Measurements from ENCODE around the gene FBLN1. TPM values are rescaled to one million over a fixed set of nuclear protein-coding genes. Genes with fewer than 3 reads are reported as not detected.

The FBLN1 gene
- total RNA-seq, 1 donor from 2014 or later, result 0.13 TPM

DNA sequence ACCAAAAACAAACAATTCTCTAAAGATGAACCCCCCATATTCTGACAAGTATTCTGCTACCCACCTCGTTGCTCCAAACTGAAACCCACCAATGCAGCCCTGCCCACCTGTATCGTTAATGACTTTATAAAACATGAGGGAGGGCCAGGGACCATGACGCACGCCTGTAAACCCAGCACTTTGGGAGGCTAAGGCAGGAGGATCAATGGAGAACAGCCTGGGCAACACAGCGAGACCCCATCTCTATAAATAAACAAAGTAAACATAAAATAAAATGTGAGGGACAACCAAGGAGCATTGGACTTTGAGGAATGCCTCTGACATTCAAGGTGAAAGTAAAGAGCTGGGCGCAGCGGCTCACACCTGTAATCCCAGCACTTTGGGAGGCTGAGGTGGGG lies 129.2 kb downstream of the FBLN1 start:
- DNase-seq (ENCODE audit: low read depth, low spot score), result no peak

DNA sequence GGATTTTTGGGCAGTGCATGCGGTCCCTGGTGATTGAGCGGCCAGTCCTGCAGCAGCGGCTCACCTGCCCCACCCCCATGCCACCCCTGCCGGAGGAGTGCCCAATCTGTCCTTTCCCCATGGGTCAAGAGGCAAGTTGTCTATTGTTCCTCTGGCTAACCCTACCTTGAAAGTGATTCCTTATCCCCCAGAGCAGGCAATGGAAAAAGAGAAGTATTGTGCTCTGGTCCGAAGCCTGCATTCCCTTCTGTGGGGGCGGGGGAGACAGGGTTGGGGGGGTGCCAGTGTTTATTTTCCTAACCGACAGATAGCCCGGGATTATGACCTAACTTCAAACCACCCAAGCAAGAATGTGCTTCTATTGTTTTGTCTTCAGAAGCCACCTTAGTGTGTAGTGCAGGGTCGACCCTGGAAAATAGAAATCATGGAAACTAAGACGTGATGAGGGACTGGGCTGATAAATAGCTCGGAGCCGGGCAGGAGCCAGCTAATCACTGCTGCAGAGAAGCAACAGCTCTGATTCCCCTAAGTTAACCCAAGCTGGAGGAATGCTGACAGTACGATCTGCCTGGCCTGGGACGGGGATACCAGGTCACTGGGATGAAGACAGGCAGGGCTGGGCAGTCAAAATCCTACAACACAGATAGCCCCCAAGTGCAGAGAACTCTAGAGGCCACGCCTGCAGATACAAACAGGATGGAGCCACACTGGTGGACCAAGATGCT lies 130.3 kb downstream of the FBLN1 start:
- DNase-seq (ENCODE audit: low read depth, low spot score), result no peak

DNA sequence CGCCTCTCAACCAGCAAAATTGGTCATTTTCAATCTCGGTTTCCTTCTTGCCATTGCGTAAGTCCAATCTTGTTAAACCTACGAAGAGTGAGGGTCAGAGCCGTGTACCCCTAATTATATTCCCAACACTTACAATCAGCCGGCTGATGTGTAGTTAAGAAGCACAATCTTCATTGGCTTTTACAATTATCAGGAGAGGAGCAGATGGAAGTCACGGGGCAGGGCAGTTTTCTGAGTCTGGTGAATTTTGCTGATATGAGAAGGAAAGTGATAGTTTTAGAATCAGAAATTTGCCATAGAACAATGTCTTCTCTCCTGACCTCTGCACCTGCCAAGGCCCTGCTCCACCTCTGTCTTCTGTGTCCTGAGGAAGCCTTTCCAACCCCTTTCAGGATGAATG lies 134.0 kb downstream of the FBLN1 start:
- DNase-seq (ENCODE audit: low read depth, low spot score), result no peak

DNA sequence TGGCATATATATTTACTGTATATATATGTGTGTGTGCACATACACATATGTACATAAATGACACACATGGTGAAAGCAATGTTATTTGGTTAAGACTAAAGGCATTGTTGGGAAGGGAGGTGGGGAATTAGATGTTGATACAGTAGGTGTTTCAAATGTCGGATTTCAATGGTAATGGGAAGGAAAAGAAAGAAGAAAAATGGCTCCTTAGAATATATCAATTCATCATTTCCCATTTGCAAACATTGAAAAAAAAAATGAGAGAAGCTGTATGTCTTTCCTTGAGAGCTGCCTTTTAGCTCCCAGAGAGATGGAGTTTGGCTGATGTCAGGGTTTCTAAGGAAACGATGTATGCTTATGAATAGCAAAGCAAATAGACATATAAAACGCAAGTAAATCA lies 135.5 kb downstream of the FBLN1 start:
- no peak for DNase-seq (ENCODE audit: low read depth, low spot score)

DNA sequence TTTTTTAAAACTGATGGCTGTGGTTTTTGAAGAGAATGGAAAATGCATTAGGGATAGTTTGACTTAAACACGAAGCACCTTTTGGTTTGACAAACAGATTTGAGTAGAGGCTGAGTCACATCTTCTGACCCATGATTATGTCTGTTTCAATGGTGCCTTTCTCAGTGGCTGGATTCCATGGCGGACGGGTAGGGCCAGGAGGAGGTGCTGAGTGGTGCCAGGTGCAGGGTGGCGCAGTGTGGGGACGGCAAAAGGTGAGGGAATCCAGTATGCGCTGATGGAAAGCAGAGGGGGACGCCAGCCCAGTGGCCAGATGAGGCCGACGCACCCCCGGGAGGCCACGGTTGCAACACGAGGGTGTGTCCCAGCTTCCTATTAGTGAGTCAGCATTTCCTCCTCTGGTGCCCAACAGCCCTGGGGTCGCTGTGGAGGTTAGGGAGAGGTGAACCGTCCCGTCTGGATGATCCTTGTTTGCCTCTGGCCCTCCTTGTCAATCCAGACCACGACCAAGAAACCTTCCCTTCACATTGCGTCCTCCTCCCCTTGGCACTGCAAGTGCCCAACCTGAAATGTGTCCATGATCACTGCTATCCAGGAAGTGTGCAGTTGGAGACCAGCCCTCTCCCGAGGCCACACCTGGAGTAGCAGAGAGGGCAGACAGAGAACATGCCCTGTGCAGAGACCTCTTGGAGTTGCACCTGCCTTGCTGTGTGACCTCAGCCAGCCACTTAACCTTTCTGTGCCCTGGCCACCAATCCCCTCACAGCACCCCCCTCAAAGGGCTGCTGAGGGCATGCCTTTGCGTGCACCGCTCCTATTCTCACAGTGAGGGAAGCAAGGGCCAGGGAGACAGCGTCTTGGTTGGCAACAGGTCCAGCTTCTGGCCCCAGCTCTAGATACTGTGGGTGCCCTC lies 136.4 kb downstream of the FBLN1 start:
- DNase-seq (ENCODE audit: low read depth, low spot score), result no peak

DNA sequence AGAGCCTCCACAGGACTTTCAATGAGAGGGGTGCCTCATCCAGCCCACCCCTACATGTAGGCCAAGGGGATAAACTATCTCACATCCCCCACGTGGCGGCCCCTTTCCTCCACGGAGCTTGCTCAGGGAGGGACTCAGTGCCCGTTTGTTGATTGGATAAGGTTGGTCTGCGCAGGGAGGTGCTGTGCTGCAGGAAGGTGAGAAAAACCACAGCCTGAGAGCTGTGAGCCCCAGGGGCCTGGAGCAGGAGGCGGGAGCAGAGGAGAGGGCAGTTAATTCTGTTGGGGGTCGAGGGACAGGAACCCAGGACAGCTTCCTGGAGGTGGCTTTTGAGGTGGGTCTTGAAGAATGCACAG lies 137.0 kb downstream of the FBLN1 start:
- no peak for DNase-seq (ENCODE audit: low read depth, low spot score)

DNA sequence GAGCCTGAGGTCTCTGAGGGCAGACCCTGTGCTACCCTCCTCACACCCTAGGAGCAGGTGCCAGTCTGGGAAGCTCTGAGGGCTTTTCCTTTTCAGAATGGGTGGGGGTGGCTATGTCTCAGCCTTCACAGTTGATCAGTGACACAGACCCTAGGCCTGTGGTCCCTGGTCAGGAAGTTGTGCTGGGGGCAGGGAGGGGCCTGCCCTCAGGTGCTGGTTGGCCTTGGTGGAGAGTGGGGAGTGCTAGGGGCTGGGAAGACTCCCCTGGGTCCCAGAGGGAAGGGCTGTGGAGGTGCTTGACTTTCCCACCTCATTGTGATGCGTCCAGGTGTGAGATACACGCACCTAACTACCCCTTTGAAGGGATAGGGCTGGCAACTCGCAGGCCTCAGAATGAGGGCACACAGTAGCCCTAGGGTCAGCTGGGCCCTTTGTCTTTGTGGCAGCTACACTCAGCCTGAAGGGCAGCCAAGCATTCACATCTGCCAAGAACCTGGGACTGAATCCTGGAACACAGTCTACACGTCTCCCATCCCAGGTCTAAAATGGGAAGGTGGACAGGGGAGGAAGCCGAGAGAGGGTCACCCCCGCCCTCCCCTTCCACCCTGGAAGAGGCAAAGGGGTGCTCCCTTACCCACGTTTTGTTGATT lies 137.7 kb downstream of the FBLN1 start:
- no peak for DNase-seq (ENCODE audit: low read depth, low spot score)

DNA sequence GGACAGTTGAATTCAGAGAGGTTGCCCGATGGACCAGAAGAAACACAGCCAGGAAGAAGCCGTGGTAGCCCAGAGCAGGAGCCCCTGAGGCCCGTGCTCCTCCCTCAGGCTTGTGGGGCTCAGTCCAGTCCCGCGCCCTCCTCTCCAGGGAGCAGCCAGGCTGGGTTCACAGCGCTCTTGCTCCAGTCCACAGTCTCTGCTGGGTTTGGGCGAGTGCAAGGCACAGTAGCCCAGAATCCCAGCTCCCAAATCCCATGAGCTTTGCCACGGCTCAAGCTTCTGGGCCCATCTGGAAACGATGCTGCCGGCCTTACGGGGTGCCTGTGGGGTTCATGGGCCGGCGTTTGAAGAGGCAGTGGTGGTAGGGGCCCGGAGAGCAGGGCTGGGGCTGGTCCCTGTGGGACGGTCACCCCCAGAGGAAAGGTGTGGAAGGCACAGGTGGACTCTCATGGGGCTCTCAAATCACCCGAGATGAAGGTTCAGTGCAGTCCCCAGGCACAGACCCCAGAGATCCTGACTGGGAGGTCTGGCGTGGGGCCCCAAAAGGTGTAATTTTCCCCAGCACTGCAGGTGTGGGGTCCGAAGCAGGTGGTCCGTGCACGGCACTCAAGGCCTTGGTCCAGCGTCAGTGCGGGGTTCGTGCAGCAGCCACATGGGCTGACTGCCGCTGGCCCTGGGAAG lies 138.4 kb downstream of the FBLN1 start:
- DNase-seq (ENCODE audit: low read depth, low spot score), result no peak

DNA sequence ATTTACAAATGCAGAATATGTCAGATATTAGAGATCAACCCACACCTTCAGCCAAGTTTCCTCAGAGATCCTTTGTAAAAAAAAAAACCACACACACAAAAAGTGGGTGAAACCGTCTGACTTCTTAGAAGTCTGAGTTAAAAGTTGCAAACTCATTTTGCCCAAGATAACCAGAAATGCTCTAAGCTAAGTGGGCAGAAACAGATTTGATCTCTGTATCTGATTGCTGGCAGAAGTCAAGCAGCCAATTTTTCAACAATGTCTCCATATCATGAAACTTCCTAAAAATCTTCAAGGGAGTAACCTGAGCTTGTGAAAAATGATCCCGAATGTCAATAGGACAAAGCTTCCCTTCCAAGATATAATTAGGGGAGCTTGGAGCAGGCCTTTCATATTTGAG lies 140.3 kb downstream of the FBLN1 start:
- no peak for DNase-seq (ENCODE audit: low read depth, low spot score)

DNA sequence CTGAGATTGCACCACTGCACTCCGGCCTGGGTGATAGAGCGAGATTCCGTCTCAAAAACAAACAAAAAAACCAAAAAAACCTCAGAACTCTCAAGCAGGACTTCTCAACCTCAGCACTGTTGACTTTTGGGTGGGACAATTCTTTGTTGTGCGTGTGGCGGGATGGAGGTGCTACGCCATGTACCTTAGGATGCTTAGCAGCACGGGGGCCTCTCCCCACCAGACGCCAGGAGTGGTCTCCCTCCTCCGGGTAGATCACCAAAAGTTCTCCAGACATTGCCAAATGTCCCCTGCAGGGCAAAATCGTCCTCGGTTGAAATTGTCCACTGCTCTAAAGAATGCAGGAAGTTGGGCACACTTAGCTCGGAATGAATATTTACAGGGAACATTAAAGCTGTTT lies 142.0 kb downstream of the FBLN1 start:
- no peak for DNase-seq (ENCODE audit: low read depth, low spot score)

DNA sequence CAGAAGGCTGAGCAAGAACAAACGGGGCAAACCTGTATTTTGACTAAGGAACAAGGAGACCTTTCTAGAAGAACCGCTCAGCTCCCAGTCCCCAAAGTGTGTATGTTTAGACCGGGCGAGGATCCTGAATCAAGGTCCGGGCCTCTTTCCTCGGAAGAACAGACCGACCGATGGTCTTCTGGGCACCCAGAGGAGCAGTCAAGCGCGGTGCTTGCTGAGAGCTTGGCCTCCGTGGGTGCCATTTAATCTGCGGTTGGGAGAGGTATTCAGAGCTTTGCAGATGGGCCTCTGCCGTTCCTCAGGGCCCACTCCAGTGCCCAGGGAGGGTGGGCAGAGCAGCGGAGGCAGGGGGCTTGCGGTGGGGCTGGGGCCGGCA lies 142.5 kb downstream of the FBLN1 start:
- DNase-seq (ENCODE audit: low read depth, low spot score), result no peak

DNA sequence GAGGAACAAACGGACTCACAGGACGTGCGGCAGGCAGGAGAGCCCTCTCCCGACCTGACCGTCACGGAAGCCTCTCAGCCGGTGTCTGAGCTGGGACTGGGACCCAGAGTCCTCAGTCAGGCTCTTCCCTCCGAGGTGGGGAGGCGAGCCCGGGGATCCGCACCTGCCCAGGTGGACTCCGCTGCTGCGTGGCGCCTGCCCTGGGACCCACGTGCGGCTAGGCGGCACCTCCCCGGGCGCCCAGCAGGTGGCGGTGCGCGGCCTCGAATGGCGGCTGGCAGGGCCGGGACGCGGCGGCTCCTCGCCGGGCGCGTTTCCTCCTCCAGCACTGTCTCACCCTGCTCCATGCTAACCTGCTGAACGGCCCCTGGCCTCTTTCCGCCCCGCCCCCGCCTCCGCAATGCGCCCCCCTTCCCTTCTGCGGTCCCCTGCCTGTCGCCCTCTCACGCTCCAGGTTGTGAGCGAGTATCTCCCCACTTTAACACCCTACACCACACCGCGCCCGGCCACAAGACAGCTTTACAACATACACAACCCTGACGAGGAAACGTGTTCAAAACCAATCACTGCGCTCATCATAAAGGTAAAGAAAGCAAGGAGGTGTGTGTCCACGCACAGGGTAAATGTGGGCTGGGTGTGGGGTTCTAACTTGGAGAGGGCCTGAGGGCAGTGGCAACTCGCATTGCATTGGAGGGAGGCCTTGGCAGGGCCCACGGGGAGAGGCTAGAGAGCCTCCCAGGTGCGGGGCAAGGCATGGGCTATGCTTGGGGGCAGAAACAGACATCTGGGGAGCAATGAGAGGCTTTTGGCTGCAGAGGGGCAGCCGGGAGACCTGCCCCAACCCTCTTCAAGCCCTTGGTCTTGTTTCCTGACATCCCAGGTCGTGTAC lies 143.1 kb downstream of the FBLN1 start:
- DNase-seq (ENCODE audit: low read depth, low spot score), result no peak

DNA sequence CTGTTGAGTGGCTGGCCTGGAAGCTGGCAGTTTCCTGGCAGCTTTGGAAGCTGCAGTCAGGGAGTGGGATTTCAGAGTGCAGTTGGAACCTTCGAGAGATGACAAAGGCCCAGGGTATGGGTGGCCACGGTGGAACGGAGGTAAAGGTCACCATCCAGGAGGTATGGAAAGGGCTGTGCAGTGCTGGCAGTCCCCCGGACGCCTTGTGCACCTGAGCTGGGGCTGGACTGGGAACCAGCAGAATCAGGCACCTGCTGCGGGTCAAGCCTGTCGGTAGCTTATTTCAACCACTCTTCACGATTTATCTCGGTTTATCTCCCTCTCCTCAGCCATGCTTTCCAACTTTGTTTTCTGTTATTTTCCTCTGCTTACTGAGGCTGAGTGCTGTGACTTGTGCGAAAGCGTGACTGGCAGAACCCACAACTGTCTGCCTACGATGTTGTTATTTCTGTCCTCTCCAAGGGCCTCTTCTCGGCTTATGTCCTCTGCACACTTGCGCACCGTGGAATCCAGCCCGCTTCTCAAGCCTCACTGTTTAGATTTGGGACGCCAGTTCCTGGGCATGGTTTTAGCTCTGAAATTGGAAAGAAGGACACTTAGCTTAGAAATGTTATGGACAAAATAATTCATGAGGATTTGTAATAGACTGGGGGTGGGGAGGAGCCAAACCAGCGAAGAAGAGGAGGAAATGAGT lies 145.0 kb downstream of the FBLN1 start:
- DNase-seq (ENCODE audit: low read depth, low spot score), result no peak

DNA sequence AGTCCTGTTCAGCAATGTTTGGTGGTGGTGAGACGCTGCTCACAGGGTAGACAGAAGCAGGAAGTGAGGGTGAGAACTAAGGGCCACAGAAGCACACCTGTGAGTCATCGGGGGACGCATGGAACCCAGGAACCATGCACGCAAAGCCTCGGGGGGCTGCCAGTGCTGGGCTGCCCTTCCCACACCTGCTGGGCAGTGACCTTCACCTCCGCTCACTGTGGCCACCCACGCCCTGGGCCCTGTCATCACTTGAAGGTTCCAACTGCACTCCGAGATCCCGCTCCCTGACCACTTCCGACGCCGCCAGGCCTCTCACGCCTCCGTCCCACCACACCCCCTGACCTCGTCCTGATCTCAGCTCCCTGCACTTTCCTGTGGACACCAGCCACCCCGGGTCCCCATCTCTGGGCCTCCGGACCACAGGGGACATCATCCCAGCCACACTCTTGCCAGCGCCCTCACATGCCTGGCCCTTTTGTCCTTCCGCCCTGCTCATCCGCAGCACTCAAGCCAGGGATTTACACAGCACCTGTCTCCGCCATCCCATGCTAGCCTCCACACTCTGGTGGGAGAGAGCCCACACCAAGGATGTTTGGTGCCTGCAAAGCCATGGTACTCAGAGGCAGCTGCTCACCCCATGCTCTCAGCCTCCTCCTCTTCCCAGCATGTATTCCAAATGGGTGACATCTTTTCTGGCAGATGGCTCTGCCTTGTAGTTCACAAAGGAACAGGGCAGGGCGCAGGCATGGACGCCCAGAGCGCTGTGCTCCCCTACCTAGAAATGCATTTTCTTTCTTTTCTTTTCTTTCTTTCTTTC lies 145.8 kb downstream of the FBLN1 start:
- DNase-seq (ENCODE audit: low read depth, low spot score), result no peak

DNA sequence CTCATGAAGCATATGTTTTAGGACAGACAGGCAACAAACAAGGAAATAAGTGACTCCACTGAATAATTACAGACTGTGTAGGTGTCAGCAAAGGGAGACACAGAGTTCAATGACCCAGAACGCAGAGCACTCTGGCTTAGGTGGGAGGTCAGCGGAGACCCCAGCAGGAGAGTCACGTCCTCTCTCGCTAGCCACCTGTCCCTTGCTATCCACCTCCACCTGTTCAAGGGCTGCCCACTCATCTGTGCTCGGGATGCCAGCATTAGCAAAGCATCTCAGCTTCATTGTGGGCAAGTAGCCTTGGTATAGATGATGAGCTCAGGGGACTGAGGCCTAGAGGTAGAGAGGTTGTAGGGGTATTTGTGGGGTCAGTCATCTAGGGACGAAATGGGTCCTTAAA lies 147.1 kb downstream of the FBLN1 start:
- no peak for DNase-seq (ENCODE audit: low read depth, low spot score)

DNA sequence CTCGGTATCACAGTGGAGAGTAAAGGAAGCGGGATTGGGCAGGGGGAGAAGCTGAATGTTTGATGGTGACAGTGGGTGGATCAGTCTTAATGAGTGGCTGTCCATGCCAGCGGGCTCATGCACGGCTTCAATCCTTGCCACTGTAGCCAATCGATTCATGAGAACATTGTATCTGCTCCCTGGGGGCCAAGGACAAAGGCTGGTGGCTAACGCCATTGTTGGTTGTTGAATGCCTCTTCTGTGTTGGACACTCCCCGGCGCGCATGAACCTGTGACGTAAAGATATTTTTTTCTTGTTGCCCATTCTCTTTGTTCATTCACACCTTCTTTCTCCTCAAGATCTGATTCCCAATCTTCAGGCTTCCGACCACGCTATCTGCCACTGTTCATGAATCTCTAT lies 148.0 kb downstream of the FBLN1 start:
- no peak for DNase-seq (ENCODE audit: low read depth, low spot score)

Measured in pulmonary artery endothelial cell (primary cell).